IMR-90 (cell line): Measurements from ENCODE around the gene TRIM33. TPM values are rescaled to one million over a fixed set of nuclear protein-coding genes. Genes with fewer than 3 reads are reported as not detected.

Experiments used
- ATAC-seq: fragments of 200-7000 bp; cut with Tn5 transposase; 2 replicates; pipeline ENCODE4 v1.9.1; 2020; ENCODE audit warnings: low read depth, mild to moderate bottlenecking, moderate library complexity
- BruUV-seq: library from RNA; stranded (reverse); fragments of 400-500 nt; replicated peaks from 2 replicates; lab custom pipeline; 2021; lab: Mats Ljungman, UMichigan
- CTCF ChIA-PET: fragments of 300-600 bp; formaldehyde crosslinking; extraction: SDS; loops from one replicate; lab custom pipeline; 2021; ENCODE audit warnings: antibody characterized with exemption; lab: Yijun Ruan, JAX
- POLR2A ChIA-PET: fragments of 300-600 bp; sonication (Branson Sonifier 250); formaldehyde crosslinking; loops from one replicate; lab custom pipeline; 2022; ENCODE audit warnings: antibody characterized with exemption; ENCODE audit not compliant: unreplicated experiment; lab: Charles Lee
- DNase-seq: peaks from one replicate; pipeline ENCODE4 v3.0.0; 2013
- H2AFZ ChIP-seq: replicated peaks from 2 replicates; pipeline ENCODE3; 2013; ENCODE audit warnings: low read length, mild to moderate bottlenecking; ENCODE audit not compliant: poor library complexity
- H2AK5ac ChIP-seq: 2 replicates; pipeline ENCODE4 v1.6.1; 2013; ENCODE audit warnings: low read depth, low read length, inconsistent platforms
- H2AK9ac ChIP-seq: replicated peaks from 2 replicates; pipeline ENCODE3; 2013; ENCODE audit warnings: mild to moderate bottlenecking, low read depth, low read length, moderate library complexity; ENCODE audit not compliant: poor library complexity
- H2BK120ac ChIP-seq: 2 replicates; pipeline ENCODE4 v1.6.1; 2013; ENCODE audit warnings: low read depth, low read length, inconsistent platforms
- H2BK15ac ChIP-seq: 3 replicates; pipeline ENCODE4 v1.6.1; 2013; ENCODE audit warnings: low read depth, low read length, inconsistent platforms
- H2BK20ac ChIP-seq: 2 replicates; pipeline ENCODE4 v1.6.1; 2013; ENCODE audit warnings: low read depth, mild to moderate bottlenecking, inconsistent platforms, low read length, moderate library complexity
- H2BK5ac ChIP-seq: 2 replicates; pipeline ENCODE4 v1.6.1; 2013; ENCODE audit warnings: mild to moderate bottlenecking, low read depth, low read length, inconsistent platforms; ENCODE audit not compliant: poor library complexity, severe bottlenecking
- H3K14ac ChIP-seq: replicated peaks from 2 replicates; pipeline ENCODE4 v1.6.1; 2013; ENCODE audit warnings: low read depth, low read length, inconsistent platforms
- H3K18ac ChIP-seq: 2 replicates; pipeline ENCODE4 v1.6.1; 2013; ENCODE audit warnings: low read depth, low read length, control low read depth
- H3K23ac ChIP-seq: 2 replicates; pipeline ENCODE4 v1.6.1; 2013; ENCODE audit warnings: low read depth, low read length, inconsistent platforms
- H3K27ac ChIP-seq: 2 replicates; pipeline ENCODE4 v1.5.1; 2013; ENCODE audit warnings: mild to moderate bottlenecking, control low read depth, low read length; ENCODE audit not compliant: insufficient read depth
- H3K27me3 ChIP-seq: 2 replicates; pipeline ENCODE4 v1.6.1; 2013; ENCODE audit warnings: low read length; ENCODE audit not compliant: control insufficient read depth, insufficient read depth
- H3K36me3 ChIP-seq: 2 replicates; pipeline ENCODE4 v1.6.1; 2013; ENCODE audit warnings: low read length, mixed read lengths; ENCODE audit not compliant: control insufficient read depth, insufficient read depth
- H3K4ac ChIP-seq: 2 replicates; pipeline ENCODE4 v1.6.1; 2013; ENCODE audit warnings: low read depth, low read length, inconsistent platforms
- H3K4me1 ChIP-seq: 2 replicates; pipeline ENCODE4 v1.6.1; 2013; ENCODE audit warnings: low read length, mixed read lengths; ENCODE audit not compliant: control insufficient read depth, insufficient read depth
- H3K4me2 ChIP-seq: 2 replicates; pipeline ENCODE4 v1.6.1; 2013; ENCODE audit warnings: low read depth, mild to moderate bottlenecking, control low read depth, low read length, moderate library complexity
- H3K4me3 ChIP-seq: 2 replicates; pipeline ENCODE4 v1.5.1; 2013; ENCODE audit warnings: low read depth, mild to moderate bottlenecking, control low read depth, low read length, moderate library complexity; ENCODE audit not compliant: insufficient read depth
- H3K56ac ChIP-seq: 2 replicates; pipeline ENCODE4 v1.6.1; 2013; ENCODE audit warnings: low read length, inconsistent platforms; ENCODE audit not compliant: insufficient read depth; ENCODE audit errors: extremely low read depth
- H3K79me1 ChIP-seq, 2 experiments: 2 replicates each; pipeline ENCODE4 v1.6.1; 2013; ENCODE audit warnings: low read length in 2 of 2, inconsistent platforms in 1 of 2, low read depth in 1 of 2
- H3K9ac ChIP-seq: 2 replicates; pipeline ENCODE4 v1.6.1; 2013; ENCODE audit warnings: low read depth, low read length, control low read depth
- H3K9me1 ChIP-seq: 2 replicates; pipeline ENCODE4 v1.6.1; 2013; ENCODE audit warnings: low read length, inconsistent platforms; ENCODE audit not compliant: insufficient read depth
- H3K9me3 ChIP-seq: 2 replicates; pipeline ENCODE4 v1.6.1; 2013; ENCODE audit warnings: low read length; ENCODE audit not compliant: control insufficient read depth, insufficient read depth
- H4K20me1 ChIP-seq: 2 replicates; pipeline ENCODE4 v1.6.1; 2013; ENCODE audit warnings: low read length, inconsistent platforms; ENCODE audit not compliant: insufficient read depth
- H4K5ac ChIP-seq: 2 replicates; pipeline ENCODE4 v1.6.1; 2013; ENCODE audit warnings: mild to moderate bottlenecking, low read depth, low read length, control low read depth
- H4K8ac ChIP-seq, 2 experiments: 2 replicates each; pipeline ENCODE4 v1.6.1; 2013; ENCODE audit warnings: low read depth in 2 of 2, low read length in 2 of 2, control low read depth in 1 of 2, inconsistent platforms in 1 of 2
- H4K91ac ChIP-seq: 2 replicates; pipeline ENCODE4 v1.6.1; 2013; ENCODE audit warnings: low read depth, low read length, inconsistent platforms; ENCODE audit not compliant: insufficient read depth
- CHD1 ChIP-seq: IDR thresholded peaks from 2 replicates; pipeline ENCODE4 v1.6.1; 2012; ENCODE audit warnings: low read depth, low read length, improper control_type of control experiment
- ELK1 ChIP-seq: fragments of 150-350 bp; IDR thresholded peaks from 2 replicates; pipeline ENCODE4 v1.6.1; 2016; ENCODE audit warnings: low read depth, mild to moderate bottlenecking, low read length, moderate library complexity, borderline replicate concordance
- POLR2A ChIP-seq: IDR thresholded peaks from 2 replicates; pipeline ENCODE4 v1.6.1; 2012; ENCODE audit warnings: mild to moderate bottlenecking, low read depth, low read length
- RFX5 ChIP-seq: IDR thresholded peaks from 2 replicates; pipeline ENCODE4 v1.8.0; 2012; ENCODE audit warnings: low read depth, mild to moderate bottlenecking, low read length, moderate library complexity
- WGBS, 2 experiments: methylation state at CpG; one replicate each; pipeline versions ENCODE4 v1.1.5 to v1.1.7; 2013; ENCODE audit warnings: missing lambda C conversion rate in 2 of 2; ENCODE audit not compliant: insufficient read length in 1 of 2; ENCODE audit errors: extremely low coverage in 2 of 2; 5-methylcytosine and 5-hydroxymethylcytosine counted together
- dilution Hi-C: fragments of 300-500 bp; cut with HindIII; formaldehyde crosslinking; loops from one replicate; pipeline ENCODE4 v1.14.3; 2018; ENCODE audit warnings: low sequenced_read_pairs; ENCODE audit not compliant: unreplicated experiment
- in situ Hi-C: fragments of 300-500 bp; cut with MboI; formaldehyde crosslinking; loops from 3 replicates; pipeline ENCODE4 v1.14.3; 2019; ENCODE audit warnings: low sequenced_read_pairs, inconsistent platforms, mixed read lengths
- intact Hi-C: fragments of 100-400 bp; cut with micrococcal nuclease; formaldehyde crosslinking; loops from 2 replicates; pipeline ENCODE4 v1.10.0; 2022
- polyA plus RNA-seq, 3 experiments: library from polyadenylated mRNA; depleted of rRNA; stranded (reverse); fragments of >200 nt; gene quantifications; 2 replicates each; pipeline ENCODE4 v1.2.3, GENCODE V29; 2012; ENCODE audit warnings: low replicate concordance in 1 of 3
- total RNA-seq: library from RNA; depleted of rRNA; stranded (reverse); fragments of >200 nt; gene quantifications from 2 replicates; pipeline ENCODE4 v1.2.3, GENCODE V29; 2012
- TF ChIP-seq, protein P1 (sequence below): conservative IDR thresholded peaks from 2 replicates; pipeline ENCODE4 v1.5.1; 2012; ENCODE audit warnings: mild to moderate bottlenecking, low read depth, low read length, improper control_type of control experiment

The TRIM33 gene
- total and polyA plus RNA-seq, 2 of the 4 experiments (the other 2 are of a cell fraction) = 9.5 to 40.1 TPM

DNA sequence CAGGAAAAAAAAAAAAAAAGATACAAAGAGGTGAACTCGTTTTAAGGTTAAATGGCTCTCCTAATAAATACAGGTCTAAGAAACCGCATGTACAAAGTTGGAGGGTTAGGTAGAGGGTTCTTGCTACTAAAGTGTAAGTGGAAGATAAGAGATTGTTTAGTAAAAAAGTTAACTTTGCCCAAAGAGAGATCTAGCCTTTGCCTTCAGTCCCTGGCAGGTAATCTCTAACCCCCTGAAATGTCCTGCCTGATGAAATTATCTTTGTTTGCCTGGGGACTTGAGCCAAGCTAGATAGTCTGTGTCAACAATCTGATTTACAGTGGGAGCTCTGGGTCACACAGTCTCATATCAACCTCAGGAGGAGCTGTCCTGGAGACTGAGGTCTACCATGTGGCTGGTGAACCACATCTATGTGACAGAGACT lies 57.6 kb downstream of the TRIM33 start:
- peaks cover 12% of the 10 kb centered on the region for H3K36me3 ChIP-seq
- in situ Hi-C loops = no loop called here
- no peak overlapping the region for H2AK9ac ChIP-seq
- no peak for TF ChIP-seq POLR2A
- TF ChIP-seq, protein P1, sequence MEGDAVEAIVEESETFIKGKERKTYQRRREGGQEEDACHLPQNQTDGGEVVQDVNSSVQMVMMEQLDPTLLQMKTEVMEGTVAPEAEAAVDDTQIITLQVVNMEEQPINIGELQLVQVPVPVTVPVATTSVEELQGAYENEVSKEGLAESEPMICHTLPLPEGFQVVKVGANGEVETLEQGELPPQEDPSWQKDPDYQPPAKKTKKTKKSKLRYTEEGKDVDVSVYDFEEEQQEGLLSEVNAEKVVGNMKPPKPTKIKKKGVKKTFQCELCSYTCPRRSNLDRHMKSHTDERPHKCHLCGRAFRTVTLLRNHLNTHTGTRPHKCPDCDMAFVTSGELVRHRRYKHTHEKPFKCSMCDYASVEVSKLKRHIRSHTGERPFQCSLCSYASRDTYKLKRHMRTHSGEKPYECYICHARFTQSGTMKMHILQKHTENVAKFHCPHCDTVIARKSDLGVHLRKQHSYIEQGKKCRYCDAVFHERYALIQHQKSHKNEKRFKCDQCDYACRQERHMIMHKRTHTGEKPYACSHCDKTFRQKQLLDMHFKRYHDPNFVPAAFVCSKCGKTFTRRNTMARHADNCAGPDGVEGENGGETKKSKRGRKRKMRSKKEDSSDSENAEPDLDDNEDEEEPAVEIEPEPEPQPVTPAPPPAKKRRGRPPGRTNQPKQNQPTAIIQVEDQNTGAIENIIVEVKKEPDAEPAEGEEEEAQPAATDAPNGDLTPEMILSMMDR = no peak
- TF ChIP-seq CHD1 = no peak
- no peak for TF ChIP-seq RFX5
- no peak for TF ChIP-seq ELK1
- ATAC-seq = no peak
- no peak overlapping the region for H2AK5ac ChIP-seq
- no peak overlapping the region for H3K56ac ChIP-seq
- no peak overlapping the region for H2BK120ac ChIP-seq
- H4K8ac ChIP-seq = no peak overlapping the region
- ChIA-PET POLR2A (no interaction called here), CTCF (no interaction called here)
- no peak for DNase-seq
- H4K5ac ChIP-seq = no peak overlapping the region
- H3K79me1 ChIP-seq = peaks cover 25 to 27% of the 10 kb centered on the region in 2 experiments
- H2BK5ac ChIP-seq = no peak overlapping the region
- H3K9me3 ChIP-seq = no peaks in the 10 kb centered on the region
- H4K20me1 ChIP-seq = peaks cover 4% of the 10 kb centered on the region; the same call in 1 of the 2 replicates
- no peak overlapping the region for H3K27ac ChIP-seq
- H3K27me3 ChIP-seq = no peaks in the 10 kb centered on the region
- dilution Hi-C loops = no loop called here
- H3K4me2 ChIP-seq = no peak overlapping the region
- no CpG with 5 or more reads among the region's 2 CpGs for WGBS, 2 experiments
- BruUV-seq = no TSS peak
- no peaks in the 10 kb centered on the region for H3K9me1 ChIP-seq
- no peak overlapping the region for H3K9ac ChIP-seq
- H2AFZ ChIP-seq = no peak overlapping the region
- no peak overlapping the region for H3K4ac ChIP-seq
- H3K4me1 ChIP-seq = peaks cover 4% of the 10 kb centered on the region; the same call in 1 of the 2 replicates
- H3K14ac ChIP-seq = no peak overlapping the region
- intact Hi-C loops = no loop called here
- H3K23ac ChIP-seq = no peak overlapping the region
- no peak overlapping the region for H2BK15ac ChIP-seq
- no peak overlapping the region for H2BK20ac ChIP-seq
- H3K18ac ChIP-seq = no peak overlapping the region
- no peak overlapping the region for H3K4me3 ChIP-seq
- no peak overlapping the region for H4K91ac ChIP-seq
